Calu3 (cell line): ENCODE results near the gene EME1. TPM values are rescaled to one million over a fixed set of nuclear protein-coding genes. Genes with fewer than 3 reads are reported as not detected.

Experiments
- BruUV-seq: library from RNA; stranded (reverse); fragments of 400-500 nt; replicated peaks from 2 replicates; lab custom pipeline; 2021; lab: Mats Ljungman, UMichigan
- CTCF ChIA-PET: fragments of 300-600 bp; sonication (Branson Sonifier 250); formaldehyde crosslinking; loops from one replicate; lab custom pipeline; 2022; ENCODE audit warnings: antibody characterized with exemption; lab: Charles Lee
- DNase-seq: peaks from one replicate; pipeline ENCODE4 v3.0.0; 2022
- H3K27ac Mint-ChIP-seq: one replicate; pipeline ENCODE4 v1.8.0; 2022; ENCODE audit warnings: mixed read lengths; ENCODE audit not compliant: unreplicated experiment
- H3K27me3 Mint-ChIP-seq: one replicate; pipeline ENCODE4 v1.8.0; 2022; ENCODE audit warnings: mixed read lengths; ENCODE audit not compliant: unreplicated experiment
- H3K36me3 Mint-ChIP-seq: one replicate; pipeline ENCODE4 v1.8.0; 2022; ENCODE audit warnings: mild to moderate bottlenecking, moderate library complexity, mixed read lengths; ENCODE audit not compliant: insufficient read depth, unreplicated experiment
- H3K4me1 Mint-ChIP-seq: one replicate; pipeline ENCODE4 v1.8.0; 2022; ENCODE audit warnings: mild to moderate bottlenecking, low read depth, mixed read lengths; ENCODE audit not compliant: unreplicated experiment
- H3K4me3 Mint-ChIP-seq: one replicate; pipeline ENCODE4 v1.8.0; 2022; ENCODE audit warnings: mild to moderate bottlenecking, low read depth, moderate library complexity, mixed read lengths; ENCODE audit not compliant: unreplicated experiment
- H3K9me3 Mint-ChIP-seq: one replicate; pipeline ENCODE4 v1.8.0; 2022; ENCODE audit warnings: low read depth, mixed read lengths; ENCODE audit not compliant: unreplicated experiment
- CTCF ChIP-seq: fragments of 200-600 bp; IDR thresholded peaks from one replicate; pipeline ENCODE4 v1.8.0; 2022; ENCODE audit warnings: antibody characterized with exemption; ENCODE audit not compliant: unreplicated experiment
- intact Hi-C: fragments of 100-400 bp; cut with micrococcal nuclease; formaldehyde crosslinking; loops from one replicate; pipeline ENCODE4 v1.10.0; 2022; ENCODE audit not compliant: unreplicated experiment
- total RNA-seq: library from RNA; stranded (reverse); gene quantifications from 2 replicates; pipeline ENCODE4 v1.2.3, GENCODE V29; 2022

Gene EME1
- total RNA-seq, 1 experiment from 2014 or later: 33.5 TPM

- CTCF ChIA-PET: interaction anchor here (0.8 to 5.9 kb wide), 2 partner anchors 9 to 31 kb away, joined by 3 to 28 read pairs; partner anchors contain the start of gene LRRC59
- Mint-ChIP-seq H3K36me3 (peaks cover 32% of the 10 kb centered on the region), H3K27me3 (no peaks in the 10 kb centered on the region), H3K4me1 (no peaks in the 10 kb centered on the region), H3K9me3 (no peaks in the 10 kb centered on the region), H3K27ac (no peak overlapping the region), H3K4me3 (no peak overlapping the region)
- no peak for TF ChIP-seq CTCF
- DNase-seq: no peak
- intact Hi-C loops: no loop called here
- no TSS peak for BruUV-seq
Measured at GRCh38 chr17:50365649-50366393, 7.2 kb upstream of the EME1 start.

GRCh38 chr17:50367401-50367800 lies 5.6 kb upstream of the EME1 start:
- no TSS peak for BruUV-seq
- CTCF ChIA-PET: interaction anchor here (0.6 kb wide), 1 partner anchor 819 kb away, joined by 3 read pairs; no protein-coding TSS in a partner anchor
- no peak for TF ChIP-seq CTCF

GRCh38 chr17:50370052-50370451 lies 3.0 kb upstream of the EME1 start:
- Mint-ChIP-seq H3K27me3 (no peaks in the 10 kb centered on the region), H3K27ac (no peak overlapping the region), H3K4me3 (no peak overlapping the region), H3K4me1 (peaks cover 16% of the 10 kb centered on the region), H3K9me3 (no peaks in the 10 kb centered on the region), H3K36me3 (peaks cover 42% of the 10 kb centered on the region)
- no peak for TF ChIP-seq CTCF
- intact Hi-C loops: no loop called here
- DNase-seq: no peak
- CTCF ChIA-PET: no interaction called here
- no TSS peak for BruUV-seq

More at GRCh38 chr17:50367401-50367800, 5.6 kb upstream of the EME1 start:
- H3K4me3 Mint-ChIP-seq: no peak overlapping the region
- H3K36me3 Mint-ChIP-seq: peaks cover 36% of the 10 kb centered on the region
- no peaks in the 10 kb centered on the region for H3K27me3 Mint-ChIP-seq
- intact Hi-C loops: no loop called here
- H3K9me3 Mint-ChIP-seq: no peaks in the 10 kb centered on the region
- no peak overlapping the region for H3K27ac Mint-ChIP-seq
- peaks cover 12% of the 10 kb centered on the region for H3K4me1 Mint-ChIP-seq
- no peak for DNase-seq

- Mint-ChIP-seq H3K27ac (peak overlapping the region; percentile 3), H3K27me3 (no peaks in the 10 kb centered on the region), H3K4me3 (peak overlapping the region; percentile 89), H3K36me3 (peaks cover 41% of the 10 kb centered on the region), H3K9me3 (no peaks in the 10 kb centered on the region), H3K4me1 (peaks cover 16% of the 10 kb centered on the region)
- CTCF ChIA-PET: no interaction called here
- intact Hi-C loops: no loop called here
- TF ChIP-seq CTCF: no peak
- BruUV-seq: no TSS peak
- DNase-seq: no peak
Measured at GRCh38 chr17:50371526-50371925, 1.5 kb upstream of the EME1 start.
